Liver (tissue), 9 donors: ENCODE results near the gene MTHFS. TPM values are rescaled to one million over a fixed set of nuclear protein-coding genes. Genes with fewer than 3 reads are reported as not detected.

ENCODE experiments used
- DNase-seq: peaks from one replicate; pipeline ENCODE4 v3.0.0-alpha.2; 2017; ENCODE audit warnings: low spot score
- H3K27ac ChIP-seq, 2 donors: one replicate each; pipeline ENCODE4 v1.7.0; 2013; ENCODE audit warnings: inconsistent platforms in 2 of 2, low read length in 2 of 2, control low read depth in 1 of 2, low read depth in 1 of 2, mild to moderate bottlenecking in 1 of 2
- H3K27me3 ChIP-seq, 4 donors: one replicate each; pipeline versions ENCODE4 v1.6.1 to v1.7.0; 2013; ENCODE audit warnings: low read length in 3 of 4, inconsistent platforms in 1 of 4, mild to moderate bottlenecking in 1 of 4, moderate library complexity in 1 of 4; ENCODE audit not compliant: control insufficient read depth in 4 of 4, insufficient read depth in 4 of 4
- H3K36me3 ChIP-seq, 4 donors: one replicate each; pipeline versions ENCODE4 v1.6.1 to v1.7.0; 2013; ENCODE audit warnings: low read length in 3 of 4, mild to moderate bottlenecking in 3 of 4, low read depth in 1 of 4, moderate library complexity in 1 of 4; ENCODE audit not compliant: control insufficient read depth in 4 of 4, insufficient read depth in 3 of 4
- H3K4me1 ChIP-seq, 4 donors: one replicate each; pipeline versions ENCODE4 v1.6.1 to v1.7.0; 2013; ENCODE audit warnings: low read length in 3 of 4, mild to moderate bottlenecking in 3 of 4, moderate library complexity in 1 of 4; ENCODE audit not compliant: control insufficient read depth in 4 of 4, insufficient read depth in 4 of 4
- H3K4me3 ChIP-seq, 3 donors: one replicate each; pipeline versions ENCODE4 v1.6.1 to v1.7.0; 2013; ENCODE audit warnings: low read length in 3 of 3, control low read depth in 1 of 3, low read depth in 1 of 3, mild to moderate bottlenecking in 1 of 3
- H3K9ac ChIP-seq, 2 donors: one replicate each; pipeline ENCODE4 v1.7.0; 2013; ENCODE audit warnings: low read length in 2 of 2, mild to moderate bottlenecking in 2 of 2, moderate library complexity in 2 of 2, control low read depth in 1 of 2, low read depth in 1 of 2
- H3K9me3 ChIP-seq, 4 donors: one replicate each; pipeline versions ENCODE4 v1.6.1 to v1.7.0; 2013; ENCODE audit warnings: low read length in 3 of 4; ENCODE audit not compliant: control insufficient read depth in 4 of 4
- ATF3 ChIP-seq: IDR thresholded peaks from 2 replicates; pipeline ENCODE4 v1.6.1; 2016; ENCODE audit warnings: antibody characterized with exemption
- CTCF ChIP-seq: fragments of 150-350 bp; IDR thresholded peaks from 2 replicates; pipeline ENCODE4 v1.5.1; 2017; ENCODE audit warnings: improper control_type of control experiment, low read depth, low read length; ENCODE audit not compliant: missing input control
- EGR1 ChIP-seq, 2 donors: IDR thresholded peaks; 2 replicates each; pipeline ENCODE4 v1.6.1; 2016 to 2018; ENCODE audit warnings: antibody characterized with exemption in 2 of 2, low read depth in 2 of 2
- FOXA1 ChIP-seq: IDR thresholded peaks from 2 replicates; pipeline ENCODE4 v1.6.1; 2016; ENCODE audit warnings: antibody characterized with exemption
- FOXA2 ChIP-seq: IDR thresholded peaks from 2 replicates; pipeline ENCODE4 v1.6.1; 2016; ENCODE audit warnings: antibody characterized with exemption
- GABPA ChIP-seq, 2 donors: IDR thresholded peaks in 1 of 2; conservative IDR thresholded peaks in 1 of 2; 2 replicates each; pipeline ENCODE4 v1.6.1; 2016; ENCODE audit warnings: antibody characterized with exemption in 2 of 2, mild to moderate bottlenecking in 1 of 2, moderate library complexity in 1 of 2
- HNF4A ChIP-seq, 2 donors: conservative IDR thresholded peaks; 2 replicates each; pipeline ENCODE4 v1.6.1; 2016; ENCODE audit warnings: antibody characterized with exemption in 2 of 2, mild to moderate bottlenecking in 2 of 2
- HNF4G ChIP-seq: IDR thresholded peaks from 2 replicates; pipeline ENCODE4 v1.6.1; 2016; ENCODE audit warnings: antibody characterized with exemption
- JUND ChIP-seq, 2 donors: IDR thresholded peaks; 2 replicates each; pipeline ENCODE4 v1.6.1; 2016; ENCODE audit warnings: antibody characterized with exemption in 2 of 2
- MAX ChIP-seq: IDR thresholded peaks from 2 replicates; pipeline ENCODE4 v1.6.1; 2016; ENCODE audit warnings: antibody characterized with exemption
- NR2F2 ChIP-seq: IDR thresholded peaks from 2 replicates; pipeline ENCODE4 v1.6.1; 2016; ENCODE audit warnings: antibody characterized with exemption
- RAD21 ChIP-seq, 2 donors: IDR thresholded peaks; 2 replicates each; pipeline ENCODE4 v1.6.1; 2016; ENCODE audit warnings: antibody characterized with exemption in 2 of 2, mild to moderate bottlenecking in 2 of 2
- RXRA ChIP-seq, 2 donors: IDR thresholded peaks; 2 replicates each; pipeline ENCODE4 v1.6.1; 2017 to 2018; ENCODE audit warnings: antibody characterized with exemption in 2 of 2, mild to moderate bottlenecking in 1 of 2
- SP1 ChIP-seq: IDR thresholded peaks from 2 replicates; pipeline ENCODE4 v1.6.1; 2018; ENCODE audit warnings: antibody characterized with exemption, mild to moderate bottlenecking
- TAF1 ChIP-seq: conservative IDR thresholded peaks from 2 replicates; pipeline ENCODE4 v1.6.1; 2016; ENCODE audit warnings: antibody characterized with exemption, mild to moderate bottlenecking
- YY1 ChIP-seq: IDR thresholded peaks from 2 replicates; pipeline ENCODE4 v1.6.1; 2016; ENCODE audit warnings: antibody characterized with exemption, mild to moderate bottlenecking
- ZBTB33 ChIP-seq: IDR thresholded peaks from 2 replicates; pipeline ENCODE4 v1.6.1; 2016; ENCODE audit warnings: antibody characterized with exemption
- WGBS: extraction: QIAGEN DNeasy Blood & Tissue Kit; methylation state at CpG from one replicate; pipeline ENCODE4 v1.1.7; 2013; 5-methylcytosine and 5-hydroxymethylcytosine counted together
- polyA plus RNA-seq, 2 donors: library from polyadenylated mRNA; stranded (reverse) in 1 of 2; unstranded in 1 of 2; fragments of 200-250 nt in 1 of 2; fragments of >200 nt in 1 of 2; fragmentation: Nextera tagmentation in 1 of 2; extraction: Ambion mirVana in 1 of 2; gene quantifications; one replicate each; pipeline versions ENCODE4 v1.2.1 to v1.2.3, GENCODE V29; 2013 to 2015
- total RNA-seq, 2 donors: library from RNA; depleted of rRNA; stranded (reverse); fragments of >200 nt; gene quantifications; one replicate each; pipeline ENCODE4 v1.2.3, GENCODE V29; 2014
- TF ChIP-seq, protein P1 (sequence below): IDR thresholded peaks from 2 replicates; pipeline ENCODE4 v1.6.1; 2016; ENCODE audit warnings: antibody characterized with exemption, mild to moderate bottlenecking
- donor health status: healthy.
- donor health status: healthy.
- donor health status: healthy.
- donor health status: healthy.
- donor health status: healthy.

MTHFS gene
- total and polyA plus RNA-seq, 4 donors: 40.9 to 338 (median 157) TPM

DNA sequence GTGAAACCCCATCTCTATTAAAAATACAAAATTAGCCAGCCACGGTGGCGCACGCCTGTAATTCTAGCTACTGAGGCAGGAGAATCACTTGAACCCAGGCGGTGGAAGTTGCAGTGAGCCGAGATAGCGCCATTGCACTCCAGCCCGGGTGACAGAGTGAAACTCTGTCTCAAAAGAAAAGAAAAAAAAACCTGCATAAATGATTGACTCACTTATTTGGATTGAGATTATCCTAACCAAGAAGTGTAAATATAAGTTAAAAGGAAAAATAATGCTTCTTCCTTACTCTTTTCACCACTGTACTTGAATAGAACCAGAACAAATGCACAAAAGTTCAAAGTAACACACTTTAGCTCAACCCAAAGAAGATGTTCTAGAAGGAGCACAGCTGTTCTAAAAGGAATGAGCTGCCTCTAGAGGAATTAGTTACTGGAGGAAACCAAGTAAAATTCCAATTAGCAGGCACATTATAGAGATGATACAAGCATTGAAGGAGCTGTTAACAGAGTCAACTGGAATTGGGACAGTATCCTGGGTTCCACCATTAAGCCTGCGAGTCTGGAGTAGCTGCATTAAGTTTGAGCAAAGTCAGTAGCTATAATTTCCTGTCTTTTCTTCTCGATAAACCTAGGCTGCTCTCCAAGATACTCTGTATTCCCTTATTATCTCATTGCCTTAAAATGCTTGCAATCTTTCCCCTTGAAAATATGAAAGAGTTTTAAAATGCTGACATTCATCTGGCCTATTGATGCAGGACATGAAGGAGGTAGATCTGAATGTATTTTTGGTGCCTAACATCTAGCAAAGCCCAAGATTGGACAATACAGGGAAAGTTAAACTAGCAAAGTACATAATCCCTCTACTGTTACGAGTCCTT lies 9.5 kb downstream of the MTHFS start (continued):
- TF ChIP-seq, protein P1, sequence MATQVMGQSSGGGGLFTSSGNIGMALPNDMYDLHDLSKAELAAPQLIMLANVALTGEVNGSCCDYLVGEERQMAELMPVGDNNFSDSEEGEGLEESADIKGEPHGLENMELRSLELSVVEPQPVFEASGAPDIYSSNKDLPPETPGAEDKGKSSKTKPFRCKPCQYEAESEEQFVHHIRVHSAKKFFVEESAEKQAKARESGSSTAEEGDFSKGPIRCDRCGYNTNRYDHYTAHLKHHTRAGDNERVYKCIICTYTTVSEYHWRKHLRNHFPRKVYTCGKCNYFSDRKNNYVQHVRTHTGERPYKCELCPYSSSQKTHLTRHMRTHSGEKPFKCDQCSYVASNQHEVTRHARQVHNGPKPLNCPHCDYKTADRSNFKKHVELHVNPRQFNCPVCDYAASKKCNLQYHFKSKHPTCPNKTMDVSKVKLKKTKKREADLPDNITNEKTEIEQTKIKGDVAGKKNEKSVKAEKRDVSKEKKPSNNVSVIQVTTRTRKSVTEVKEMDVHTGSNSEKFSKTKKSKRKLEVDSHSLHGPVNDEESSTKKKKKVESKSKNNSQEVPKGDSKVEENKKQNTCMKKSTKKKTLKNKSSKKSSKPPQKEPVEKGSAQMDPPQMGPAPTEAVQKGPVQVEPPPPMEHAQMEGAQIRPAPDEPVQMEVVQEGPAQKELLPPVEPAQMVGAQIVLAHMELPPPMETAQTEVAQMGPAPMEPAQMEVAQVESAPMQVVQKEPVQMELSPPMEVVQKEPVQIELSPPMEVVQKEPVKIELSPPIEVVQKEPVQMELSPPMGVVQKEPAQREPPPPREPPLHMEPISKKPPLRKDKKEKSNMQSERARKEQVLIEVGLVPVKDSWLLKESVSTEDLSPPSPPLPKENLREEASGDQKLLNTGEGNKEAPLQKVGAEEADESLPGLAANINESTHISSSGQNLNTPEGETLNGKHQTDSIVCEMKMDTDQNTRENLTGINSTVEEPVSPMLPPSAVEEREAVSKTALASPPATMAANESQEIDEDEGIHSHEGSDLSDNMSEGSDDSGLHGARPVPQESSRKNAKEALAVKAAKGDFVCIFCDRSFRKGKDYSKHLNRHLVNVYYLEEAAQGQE: no peak
- TF ChIP-seq YY1 (no peak), MAX (no peak)

DNA sequence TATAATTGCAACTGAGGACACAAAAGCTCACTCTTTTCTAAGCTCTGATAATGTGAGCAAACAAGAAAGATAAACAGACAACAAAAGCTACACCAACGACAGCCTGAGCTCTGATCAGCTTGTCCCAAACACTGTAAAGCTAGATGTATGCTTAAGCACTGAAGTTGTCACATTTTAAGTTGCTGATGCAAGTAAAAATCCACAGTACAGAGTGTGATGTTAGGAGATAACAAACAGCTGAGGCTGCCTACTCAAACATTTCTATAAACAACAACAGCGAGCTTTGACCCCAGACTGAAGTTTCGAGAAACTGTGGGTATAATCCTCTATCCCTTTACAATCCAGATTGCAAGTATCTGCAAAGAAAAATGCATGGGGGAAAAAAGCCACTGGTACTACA lies 10.7 kb downstream of the MTHFS start:
- TF ChIP-seq JUND (IDR thresholded peaks at IDR 0.05) (peak; percentile 44 to 90), CTCF (no peak), HNF4A (conservative IDR thresholded peaks at IDR 0.05) (peak; percentile 95 to 96), NR2F2 (no peak), ATF3 (peak; percentile 86), RAD21 (IDR thresholded peaks at IDR 0.05) (peak; percentile 16 to 43), FOXA1 (peak; percentile 78), ZBTB33 (peak; percentile 81), SP1 (peak; percentile 69), TAF1 (no peak), HNF4G (peak; percentile 85), YY1 (peak; percentile 74), EGR1 (IDR thresholded peaks at IDR 0.05; ENCODE audit: low read depth in 2 of 2) (no peak), MAX (peak; percentile 52), GABPA (IDR thresholded peaks at IDR 0.05 in 1 of 2, conservative IDR thresholded peaks at IDR 0.05 in 1 of 2) (no peak), FOXA2 (peak; percentile 82), RXRA (IDR thresholded peaks at IDR 0.05) (peak; percentile 77 to 85)
- TF ChIP-seq, protein P1: peak; percentile 85
- Histone ChIP-seq H3K36me3 (peaks cover 8 to 39% (median 17%) of the 10 kb centered on the region in 4 donors), H3K9me3 (no peaks in the 10 kb centered on the region), H3K9ac (peak overlapping the region in 1 of 2 donors; percentile 5), H3K27me3 (no peaks in the 10 kb centered on the region), H3K4me3 (no peak overlapping the region), H3K4me1 (peaks cover 10 to 91% (median 66%) of the 10 kb centered on the region in 4 donors), H3K27ac (peak overlapping the region; percentile 72 to 77)
- DNase-seq: no peak
- 21% methylated on average over 3 of the region's 3 CpGs for WGBS
